Measurements from ENCODE around the gene NTN1.

NTN1 gene

DNA sequence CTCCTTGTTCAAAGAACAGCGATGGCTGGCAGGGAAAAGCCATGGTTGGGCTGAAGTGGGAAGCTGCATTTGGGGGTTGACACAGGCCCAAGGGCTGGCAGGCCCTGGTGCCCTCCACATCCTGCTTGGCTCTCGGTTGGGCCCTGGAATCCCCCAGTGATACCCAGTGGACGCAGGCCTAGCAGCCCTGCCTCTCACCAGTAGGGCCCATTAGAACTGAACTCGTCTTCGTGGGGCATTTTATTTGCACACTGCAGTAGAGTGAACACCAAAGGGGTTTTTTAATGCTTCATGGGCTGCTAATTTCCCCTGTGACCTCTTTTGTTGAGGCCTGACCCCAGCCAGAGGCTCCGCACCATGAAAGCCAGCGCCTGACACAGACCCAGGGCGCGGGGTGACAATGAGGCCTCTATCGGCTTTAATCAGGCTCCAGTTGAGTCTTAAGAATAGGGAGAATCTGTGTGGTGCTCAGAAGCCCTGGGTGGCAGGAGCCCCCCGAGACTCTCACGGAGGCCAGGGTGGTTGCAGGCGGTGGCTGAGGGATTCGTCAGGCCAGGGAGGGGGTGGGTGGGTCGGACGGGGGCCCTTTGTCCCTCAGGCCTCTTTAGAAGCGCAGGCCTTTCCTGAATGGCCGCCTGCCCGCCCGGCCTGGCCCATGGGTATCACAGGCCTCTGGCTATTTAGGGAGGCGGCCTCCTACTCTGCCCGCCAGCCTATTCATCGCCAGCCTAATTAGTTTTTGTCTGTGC lies 199.3 kb downstream of the NTN1 start:
- DNase-seq = no peak

DNA sequence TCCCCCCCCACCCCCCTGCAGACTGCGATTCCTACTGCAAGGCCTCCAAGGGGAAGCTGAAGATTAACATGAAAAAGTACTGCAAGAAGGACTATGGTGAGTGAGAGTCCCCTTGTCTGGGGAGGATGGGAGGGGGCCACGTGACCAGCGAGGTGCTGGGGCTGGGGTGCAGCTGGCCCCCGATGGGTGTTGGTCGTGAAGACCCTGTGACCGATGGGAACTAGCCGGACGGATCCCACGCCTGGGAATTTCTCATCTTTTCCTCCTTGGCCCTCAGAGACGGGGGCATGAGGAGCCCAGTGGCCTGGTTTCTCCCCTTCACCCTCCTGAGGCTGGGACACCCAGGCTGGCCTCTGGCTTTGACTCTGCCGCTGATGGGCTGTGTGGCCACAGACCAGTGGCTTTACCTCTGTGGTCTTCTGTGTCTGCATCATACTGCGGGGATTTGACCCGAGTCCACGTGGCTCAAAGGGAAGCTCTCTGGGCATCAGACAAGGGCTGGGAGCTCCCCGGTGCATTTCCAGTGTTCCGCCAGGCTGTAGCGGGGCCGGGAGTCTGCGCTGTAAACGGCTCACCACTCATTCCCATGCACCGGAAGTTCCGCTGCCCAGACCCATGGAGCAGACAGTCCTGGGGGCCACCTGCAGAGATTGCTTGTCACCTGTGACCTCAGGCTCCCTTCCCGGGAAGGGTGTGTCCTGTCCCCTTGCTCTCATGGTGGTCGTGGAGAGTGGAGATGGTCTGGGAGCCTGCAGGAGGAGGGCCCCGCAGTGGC lies 200.0 kb downstream of the NTN1 start:
- DNase-seq = no peak

DNA sequence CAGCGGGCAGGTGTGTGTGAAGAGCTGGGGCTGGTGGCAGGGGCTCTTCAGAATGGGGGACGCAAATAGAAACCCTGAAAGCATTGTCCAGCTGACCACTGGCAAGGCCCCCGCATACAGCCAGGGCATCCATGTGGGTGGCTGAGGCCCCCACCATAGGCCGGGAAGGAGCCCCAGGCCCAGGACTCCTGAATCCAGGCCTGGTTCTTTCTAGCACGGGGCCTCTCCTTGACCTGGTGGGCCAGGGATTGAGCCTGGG lies 200.5 kb downstream of the NTN1 start:
- DNase-seq = no peak

DNA sequence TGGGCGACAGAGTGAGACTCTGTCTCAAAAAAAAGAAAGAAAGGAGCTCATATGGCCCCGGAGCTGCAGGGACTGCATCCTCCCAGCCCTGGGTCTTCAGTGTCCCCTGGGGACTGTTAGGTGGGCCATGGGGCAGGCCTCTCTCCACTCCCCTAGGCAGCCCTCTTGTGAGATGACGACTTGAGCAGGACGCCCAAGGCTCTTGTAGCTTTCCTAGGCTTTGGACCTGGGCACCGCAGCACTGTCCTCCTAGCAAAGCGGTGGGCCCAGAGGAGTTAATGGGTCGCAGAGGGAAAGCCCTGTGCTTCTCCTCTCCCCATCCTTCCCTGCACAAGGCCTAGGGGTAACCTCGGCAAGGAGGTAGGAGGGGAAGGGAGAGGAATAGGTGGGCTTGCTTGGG lies 202.2 kb downstream of the NTN1 start:
- DNase-seq = no peak

DNA sequence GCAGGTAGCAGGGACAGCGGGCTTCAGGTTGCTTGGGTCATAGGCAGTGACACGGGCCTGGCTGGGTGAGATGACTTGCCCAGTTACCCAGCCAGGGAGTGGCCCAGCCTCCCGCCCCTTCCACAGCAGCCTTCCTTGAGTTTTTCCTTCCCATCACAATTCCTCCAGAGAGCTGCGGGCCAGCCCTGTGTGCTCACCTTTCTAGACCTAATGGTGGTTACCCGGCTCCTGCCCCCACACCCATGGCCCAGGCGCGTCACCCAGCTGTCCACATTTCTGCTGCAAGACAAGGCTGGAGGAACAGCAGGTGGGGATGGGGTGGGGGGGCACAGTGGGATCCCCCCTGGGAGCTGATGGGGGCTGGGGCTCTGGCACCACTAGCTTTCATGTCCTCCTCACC lies 203.2 kb downstream of the NTN1 start:
- DNase-seq = no peak

DNA sequence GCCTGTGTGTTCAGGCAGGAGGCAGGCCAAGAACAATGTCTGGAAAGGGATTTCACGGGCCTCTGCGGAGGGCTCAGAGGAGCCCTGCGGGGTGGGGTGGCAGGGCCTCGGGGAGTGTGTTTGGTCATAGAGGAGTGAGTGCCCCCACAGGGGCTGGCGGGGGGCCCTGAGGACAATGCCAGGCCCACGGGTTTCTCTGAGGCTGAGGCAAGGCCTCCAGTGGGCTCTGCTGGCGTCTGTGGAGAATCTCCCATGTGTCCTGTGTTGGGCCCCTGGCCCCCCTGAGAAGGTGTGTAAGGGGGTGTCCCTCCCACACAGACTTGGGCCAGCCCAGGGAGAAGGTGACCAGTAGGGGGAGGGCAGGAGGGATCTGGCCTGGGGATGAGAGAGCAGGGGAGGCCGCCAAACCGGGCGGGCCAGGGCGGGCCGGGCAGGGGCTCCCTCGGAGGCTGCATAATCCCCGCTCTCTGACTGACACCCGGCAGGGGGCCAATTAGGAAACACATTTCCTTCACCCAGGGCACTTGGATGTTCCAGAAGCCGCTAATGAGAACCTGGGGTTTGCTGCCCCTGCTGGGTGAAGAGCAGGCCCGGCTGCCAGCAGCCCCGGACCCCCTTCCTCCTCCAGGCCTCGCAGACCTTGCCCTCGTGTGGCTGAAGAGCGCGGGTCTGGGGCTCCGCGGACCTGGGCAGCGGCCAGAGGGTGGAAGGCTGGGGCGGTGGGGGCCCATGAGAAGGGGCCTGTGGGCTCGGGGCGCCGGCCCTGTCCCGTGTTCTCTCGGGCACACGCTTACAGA lies 204.2 kb downstream of the NTN1 start:
- no peak for DNase-seq

DNA sequence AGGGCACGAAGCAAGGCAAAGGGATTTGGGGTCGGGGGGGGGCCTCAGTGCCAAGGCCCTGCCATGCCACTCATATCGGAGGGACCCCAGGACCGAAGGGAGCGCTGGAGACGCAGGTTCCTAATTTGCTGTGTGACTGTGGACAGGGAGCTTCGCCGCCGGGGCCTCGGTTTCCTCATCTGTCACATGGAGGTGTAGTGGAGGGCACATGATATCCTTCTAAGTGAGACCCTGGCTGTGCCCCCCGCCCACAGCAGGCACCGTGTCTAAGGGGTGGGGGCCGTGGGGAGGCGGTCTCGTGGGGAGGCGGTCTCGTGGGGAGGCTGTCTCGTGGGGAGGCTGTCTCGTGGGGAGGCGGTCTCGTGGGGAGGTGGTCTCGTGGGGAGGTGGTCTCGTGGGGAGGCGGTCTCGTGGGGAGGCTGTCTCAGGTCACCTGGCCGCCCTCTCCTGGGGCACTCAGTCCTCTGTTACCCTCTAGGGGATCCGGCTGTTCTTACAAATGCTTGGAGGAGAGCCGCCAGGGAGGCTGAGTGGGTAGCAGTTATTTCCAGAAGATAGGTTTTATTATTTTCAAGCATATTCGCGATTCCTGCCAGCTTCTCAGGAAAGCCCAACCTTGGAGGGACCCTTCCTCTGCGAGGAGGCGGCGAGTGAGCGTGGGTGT lies 205.0 kb downstream of the NTN1 start:
- DNase-seq = no peak

DNA sequence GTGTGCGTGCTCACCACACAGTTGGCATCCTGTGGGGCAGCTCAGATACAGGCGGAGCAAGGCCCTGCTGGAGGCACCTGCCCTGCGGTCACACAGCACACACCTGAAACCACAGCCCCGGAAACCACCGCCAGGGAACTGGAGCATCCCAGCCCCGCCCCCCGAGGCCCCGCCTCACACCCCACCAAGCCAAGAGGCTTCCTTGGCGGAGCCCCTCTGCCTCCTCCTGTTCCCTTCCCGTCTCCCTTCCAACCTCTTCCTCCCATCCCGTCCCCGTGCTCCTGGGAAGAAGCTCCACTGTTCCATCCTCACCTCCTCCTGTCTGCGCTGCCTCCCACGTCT lies 205.5 kb downstream of the NTN1 start:
- DNase-seq = peak in 1 of 4 experiments; percentile 16

DNA sequence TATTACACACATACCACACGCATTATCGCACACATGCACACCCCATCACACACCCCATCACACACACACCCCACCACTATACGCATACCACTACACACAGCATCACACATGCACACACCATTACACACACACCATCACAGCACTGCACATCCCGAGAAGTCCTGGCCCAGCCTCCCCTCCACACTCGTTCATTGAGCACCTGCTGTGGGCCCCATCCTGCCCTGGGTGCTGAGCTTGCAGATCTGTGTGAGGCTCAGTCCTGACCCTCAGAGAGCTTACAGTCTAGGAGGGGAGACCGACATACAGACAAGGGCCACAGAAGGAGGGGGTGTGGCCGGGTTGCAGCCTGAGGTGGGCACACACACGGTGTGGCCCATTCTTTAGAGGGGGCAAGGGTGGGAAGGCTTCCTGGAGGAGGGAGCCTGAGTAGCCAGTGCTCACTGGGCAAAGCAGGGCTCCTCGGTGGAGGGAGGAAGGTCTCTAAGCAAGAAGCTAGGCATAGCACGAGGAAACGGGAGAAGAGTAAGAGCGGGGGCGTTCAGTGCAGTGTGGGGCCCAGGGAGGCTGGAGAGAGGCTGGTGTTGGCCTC lies 206.6 kb downstream of the NTN1 start:
- no peak for DNase-seq

DNA sequence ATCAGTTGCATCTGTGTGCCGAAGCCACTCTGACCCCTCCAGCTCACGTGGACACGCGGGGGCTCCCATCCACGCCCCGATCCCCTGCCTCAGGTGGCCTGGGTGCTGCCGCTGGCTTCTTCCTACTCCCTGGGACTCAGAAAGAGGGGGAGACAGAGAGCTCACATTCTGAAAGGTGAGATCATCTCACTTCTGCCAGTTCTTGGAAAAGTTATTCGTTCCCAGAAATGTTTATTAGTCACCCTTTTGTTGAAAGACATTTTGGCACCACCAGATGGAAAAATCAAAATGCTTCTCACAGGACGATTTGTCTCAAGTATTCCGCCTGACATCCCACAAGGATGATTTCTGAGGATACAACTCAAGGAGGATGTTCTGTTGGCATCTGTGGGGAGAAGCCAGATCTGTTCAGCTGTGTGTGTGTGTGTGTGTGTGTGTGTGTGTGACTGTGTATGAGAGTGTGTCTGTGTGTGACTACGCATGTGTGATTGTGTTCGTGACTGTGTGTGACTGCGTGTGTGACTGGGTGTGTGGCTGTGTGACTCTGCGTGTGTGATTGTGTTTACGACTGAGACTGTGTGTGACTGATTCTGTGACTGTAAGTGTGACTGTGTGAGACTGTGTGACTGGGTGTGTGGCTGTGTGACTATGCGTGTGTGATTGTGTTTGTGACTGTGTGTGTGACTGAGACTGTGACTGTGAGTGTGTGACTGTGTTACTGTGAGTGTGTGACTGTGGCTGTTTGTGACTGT lies 207.3 kb downstream of the NTN1 start:
- no peak for DNase-seq

DNA sequence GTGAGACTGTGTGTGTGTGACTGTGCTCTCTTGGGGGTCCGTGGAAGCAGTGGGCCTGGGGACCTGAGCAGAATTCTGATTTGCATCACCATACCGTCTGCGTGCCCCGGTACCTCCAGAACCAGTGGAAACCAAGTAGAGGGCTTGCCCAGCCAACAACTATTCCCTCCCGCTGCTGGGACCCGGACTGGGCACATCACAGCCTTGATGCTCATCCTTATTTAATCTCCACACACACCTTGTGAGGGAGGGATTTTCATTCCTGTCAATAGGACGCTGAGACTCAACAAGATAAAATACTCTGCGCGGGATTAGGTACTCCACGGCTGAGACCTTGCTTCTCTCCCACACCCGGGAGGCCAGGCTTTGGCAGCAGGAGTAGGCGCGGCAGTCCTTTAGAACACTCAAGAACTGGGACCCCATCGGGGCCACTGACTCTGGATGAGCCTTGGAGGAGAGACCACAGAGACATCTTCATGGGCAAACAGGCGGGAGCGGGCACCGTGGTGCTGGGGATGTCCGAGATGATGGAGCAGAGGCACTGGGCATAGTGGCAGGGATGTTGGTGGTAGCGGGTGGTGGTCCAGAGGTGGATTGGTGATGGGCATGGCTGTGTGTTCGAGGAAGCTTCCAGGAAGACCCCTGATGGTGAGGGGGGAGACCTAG lies 208.0 kb downstream of the NTN1 start:
- no peak for DNase-seq

DNA sequence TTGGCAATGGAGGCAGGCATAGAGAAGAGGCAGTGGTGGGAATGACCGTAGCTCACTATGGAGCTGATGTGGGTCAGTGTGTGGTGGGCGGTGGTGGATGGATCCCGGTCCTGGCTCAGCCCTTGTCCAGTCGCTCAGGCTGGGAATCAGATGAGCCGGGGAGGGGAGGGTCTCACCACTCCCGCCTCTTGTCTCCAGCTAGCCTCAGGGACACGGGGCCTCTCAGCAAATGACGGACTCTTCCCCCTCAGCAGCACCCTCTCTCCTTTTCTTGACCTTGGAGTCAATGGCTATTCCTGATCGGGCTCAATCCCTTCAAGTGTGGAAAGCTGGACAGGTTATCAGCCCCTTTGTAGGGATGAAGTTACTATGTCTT lies 208.5 kb downstream of the NTN1 start:
- no peak for DNase-seq

DNA sequence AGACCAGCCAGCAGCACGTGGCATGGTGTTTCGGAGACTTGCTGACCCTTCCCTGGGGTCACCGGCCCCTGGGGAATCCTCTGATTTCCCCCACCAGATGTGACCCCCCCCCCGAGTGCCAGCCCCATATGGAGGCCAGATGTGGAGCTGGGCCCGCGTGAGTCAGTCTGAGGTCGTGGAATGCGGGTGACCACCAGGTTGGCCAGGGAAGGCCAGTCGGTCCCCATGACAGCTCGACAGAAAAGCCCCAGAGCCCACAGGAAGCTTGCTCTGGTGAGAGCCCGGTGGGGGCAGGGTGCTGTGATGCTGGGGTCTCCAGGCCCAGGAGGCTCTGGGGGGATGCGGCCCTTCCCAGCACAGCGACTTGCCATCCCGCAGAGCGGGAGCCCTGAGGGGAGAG lies 209.0 kb downstream of the NTN1 start:
- DNase-seq = no peak

DNA sequence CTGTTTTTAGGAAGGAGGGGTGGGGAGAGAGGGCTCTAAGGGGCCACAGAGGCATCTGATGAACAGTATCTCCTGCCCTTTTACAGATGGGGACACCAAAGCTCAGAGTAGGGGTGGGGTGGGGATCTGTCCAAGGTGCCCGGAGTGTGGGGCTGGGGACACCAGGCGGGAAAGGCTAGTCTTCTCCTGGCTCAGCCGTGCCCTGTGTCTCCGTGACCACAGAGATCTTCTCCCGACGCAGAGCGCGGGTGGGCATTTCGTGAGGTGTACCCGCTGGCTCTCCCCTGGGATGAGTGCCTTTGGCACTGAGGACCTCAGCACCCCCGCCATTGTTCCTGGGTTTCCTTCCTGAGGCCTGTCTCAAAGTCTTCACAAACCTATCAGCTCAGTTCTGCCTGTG lies 209.6 kb downstream of the NTN1 start:
- DNase-seq = no peak

DNA sequence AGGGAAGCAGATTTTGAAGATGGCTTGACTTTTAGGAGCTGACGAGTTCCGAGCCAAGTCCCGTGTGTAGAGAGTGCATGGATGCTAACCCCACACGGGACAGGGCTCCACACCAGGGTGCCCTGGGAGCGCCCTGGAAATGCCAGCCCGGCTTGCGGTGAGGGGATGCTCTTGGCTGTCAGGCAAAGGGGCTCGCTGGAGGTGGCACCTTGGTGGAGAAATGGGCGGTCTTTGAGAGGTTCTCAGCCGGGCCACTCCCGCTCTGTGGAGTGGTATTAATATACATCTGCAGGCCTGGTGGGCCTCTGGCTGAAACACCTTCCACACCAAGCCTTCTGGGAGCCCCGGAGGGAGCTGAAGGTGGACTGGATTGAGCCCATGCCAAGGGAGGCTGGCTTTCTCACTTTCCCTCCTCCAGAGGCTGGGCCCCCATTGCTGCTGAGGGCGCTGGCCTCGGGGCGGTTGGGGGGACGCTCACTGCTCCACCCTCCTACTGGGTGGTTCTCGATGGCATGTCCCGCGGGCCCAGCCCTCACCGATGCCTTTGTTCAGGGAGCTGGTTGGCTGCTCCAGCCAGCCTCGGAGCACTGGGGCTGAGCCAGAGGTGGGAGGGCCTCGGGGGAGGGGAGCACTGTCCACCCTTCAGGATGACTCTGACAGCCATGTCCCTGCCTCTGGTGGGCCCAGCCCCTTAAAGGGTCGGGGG lies 210.3 kb downstream of the NTN1 start:
- DNase-seq = no peak

DNA sequence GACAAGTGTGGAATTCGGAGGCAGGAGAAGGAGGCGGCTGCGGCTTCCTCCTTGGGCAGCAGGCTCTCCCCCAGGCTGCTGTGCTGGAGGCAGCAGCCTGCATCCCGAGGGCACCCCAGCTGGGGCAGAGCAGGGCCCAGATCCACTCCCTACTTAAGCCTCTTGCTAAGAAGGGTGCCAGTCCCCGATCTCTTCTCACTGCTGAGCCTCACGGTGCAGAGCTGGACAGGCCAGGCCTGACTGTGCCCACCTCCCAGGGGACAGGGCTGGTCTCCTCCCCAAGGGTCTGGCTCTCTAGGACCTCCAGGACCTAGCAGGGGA lies 210.8 kb downstream of the NTN1 start:
- no peak for DNase-seq

DNA sequence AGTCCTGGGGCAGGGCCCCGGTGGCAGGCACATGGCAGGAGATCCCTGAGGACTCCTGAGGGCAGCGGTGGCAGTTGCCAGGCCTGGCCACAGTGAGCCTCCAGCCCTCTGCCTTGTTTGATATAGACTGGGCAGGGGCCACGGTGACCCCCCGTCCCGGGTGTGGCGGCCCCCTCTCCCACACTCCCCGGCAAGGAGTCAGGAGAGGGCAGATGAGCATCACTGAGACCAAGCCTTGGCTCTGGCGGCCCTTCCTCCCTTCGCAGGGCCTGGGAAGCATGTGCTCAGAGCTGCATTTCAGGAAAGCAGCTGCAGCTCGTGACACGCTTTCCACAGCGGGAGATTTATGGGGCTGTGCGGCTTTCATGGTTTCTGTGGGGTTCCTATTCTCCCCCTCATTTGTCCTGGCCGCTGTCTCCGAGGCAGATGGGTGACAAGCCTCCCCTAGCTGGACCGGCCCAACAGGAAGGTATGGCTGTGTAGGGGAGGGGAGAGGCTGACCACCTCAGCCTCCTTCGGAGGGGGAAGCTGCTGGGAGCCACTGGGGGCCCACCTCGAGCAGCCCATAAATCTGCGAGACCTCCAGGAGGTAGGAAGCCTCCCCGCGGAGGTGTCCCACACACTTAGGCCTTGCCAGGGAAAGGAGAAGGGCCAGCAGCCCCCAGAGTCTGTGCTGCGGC lies 211.4 kb downstream of the NTN1 start:
- no peak for DNase-seq

DNA sequence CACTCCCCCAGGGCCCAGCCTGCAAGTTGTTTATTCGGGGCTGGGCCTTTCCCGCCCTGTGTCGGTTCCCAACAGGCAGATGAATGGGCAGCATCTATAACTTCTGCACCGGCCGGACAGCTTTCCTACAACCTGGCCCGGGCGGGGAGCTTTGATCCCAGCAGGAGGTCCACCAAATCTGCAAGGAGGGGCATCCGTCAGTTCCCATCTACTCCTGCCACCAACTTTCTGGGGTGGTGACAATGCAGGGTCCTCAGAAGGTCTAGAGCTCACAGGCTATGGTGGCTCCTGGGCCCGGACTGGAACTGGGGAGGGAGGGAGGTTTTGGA lies 211.9 kb downstream of the NTN1 start:
- DNase-seq = no peak

DNA sequence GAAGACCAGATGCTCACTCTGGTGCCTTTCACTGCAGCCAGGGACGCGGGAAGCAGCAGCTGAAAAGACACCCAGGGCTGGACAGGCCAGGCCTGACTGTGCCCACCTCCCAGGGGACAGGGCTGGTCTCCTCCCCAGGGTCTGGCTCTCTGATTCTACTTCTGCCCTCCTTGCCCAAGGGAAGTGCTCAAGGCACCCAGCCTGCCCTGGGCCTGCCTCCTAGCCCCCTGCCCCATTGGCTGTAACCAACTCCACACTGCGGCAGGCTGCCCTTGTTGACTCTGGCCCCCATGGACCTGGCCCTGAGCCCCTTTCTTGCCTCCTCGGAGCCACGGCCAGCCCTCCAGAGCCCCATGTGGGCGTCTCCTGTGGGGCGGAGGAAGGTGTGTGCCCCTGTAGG lies 212.5 kb downstream of the NTN1 start:
- DNase-seq = no peak

DNA sequence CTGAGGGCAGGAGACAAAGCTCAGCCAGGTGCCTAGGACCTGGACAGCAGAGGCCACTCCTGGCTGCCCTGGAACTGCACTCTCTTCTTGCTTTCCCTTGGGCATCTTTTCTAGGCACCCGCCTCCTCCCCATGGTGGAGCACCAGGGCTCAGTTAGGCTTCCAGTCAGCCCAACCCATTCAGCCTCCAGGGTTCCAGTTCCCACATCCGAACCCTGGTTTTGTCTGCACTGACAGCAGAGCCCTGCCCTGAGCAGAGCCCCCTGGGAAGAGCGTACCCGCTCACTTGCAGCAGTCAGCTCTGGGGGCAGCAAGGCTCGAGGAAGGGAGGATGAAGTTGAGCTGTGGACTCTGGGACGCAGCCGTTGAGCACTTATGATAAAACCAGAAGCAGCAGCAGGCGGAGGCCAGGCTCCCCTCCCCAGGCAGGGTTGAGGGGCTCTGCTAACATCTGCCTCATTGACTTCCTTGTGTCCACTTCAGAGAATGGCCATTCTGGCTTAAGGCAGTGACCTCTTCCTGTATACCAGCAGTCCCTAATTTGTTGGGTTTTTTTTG lies 213.2 kb downstream of the NTN1 start:
- no peak for DNase-seq

DNA sequence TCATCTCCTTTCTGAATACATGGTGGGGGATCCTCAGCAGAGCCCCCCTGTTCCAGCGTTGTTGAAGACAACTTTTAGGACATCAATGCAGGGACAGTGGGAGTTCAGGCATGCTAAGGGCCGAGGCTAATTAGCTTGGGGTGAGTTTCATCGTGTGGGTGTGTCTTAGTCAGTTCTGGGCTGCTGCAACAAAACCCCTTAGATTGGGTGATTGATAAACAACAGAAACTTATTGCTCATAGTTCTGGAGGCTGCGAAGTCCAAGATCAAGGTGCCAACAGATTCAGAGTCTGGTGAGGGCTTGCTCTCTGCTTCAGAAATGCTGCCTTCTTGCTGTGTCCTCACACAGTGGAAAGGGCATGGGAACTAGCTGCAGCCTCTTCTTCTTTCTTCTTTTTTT lies 214.0 kb downstream of the NTN1 start:
- no peak for DNase-seq

All from activated naive CD4-positive, alpha-beta T cell (primary cell).